NCI-H1092 treated with DMSO at 0.1 percent for 48 hours (cell line): ENCODE data around the gene SEC16A.

ENCODE experiments used
- DNase-seq: peaks from one replicate; lab custom pipeline; 2025; lab: John Stamatoyannopoulos, UW

SEC16A gene

DNA sequence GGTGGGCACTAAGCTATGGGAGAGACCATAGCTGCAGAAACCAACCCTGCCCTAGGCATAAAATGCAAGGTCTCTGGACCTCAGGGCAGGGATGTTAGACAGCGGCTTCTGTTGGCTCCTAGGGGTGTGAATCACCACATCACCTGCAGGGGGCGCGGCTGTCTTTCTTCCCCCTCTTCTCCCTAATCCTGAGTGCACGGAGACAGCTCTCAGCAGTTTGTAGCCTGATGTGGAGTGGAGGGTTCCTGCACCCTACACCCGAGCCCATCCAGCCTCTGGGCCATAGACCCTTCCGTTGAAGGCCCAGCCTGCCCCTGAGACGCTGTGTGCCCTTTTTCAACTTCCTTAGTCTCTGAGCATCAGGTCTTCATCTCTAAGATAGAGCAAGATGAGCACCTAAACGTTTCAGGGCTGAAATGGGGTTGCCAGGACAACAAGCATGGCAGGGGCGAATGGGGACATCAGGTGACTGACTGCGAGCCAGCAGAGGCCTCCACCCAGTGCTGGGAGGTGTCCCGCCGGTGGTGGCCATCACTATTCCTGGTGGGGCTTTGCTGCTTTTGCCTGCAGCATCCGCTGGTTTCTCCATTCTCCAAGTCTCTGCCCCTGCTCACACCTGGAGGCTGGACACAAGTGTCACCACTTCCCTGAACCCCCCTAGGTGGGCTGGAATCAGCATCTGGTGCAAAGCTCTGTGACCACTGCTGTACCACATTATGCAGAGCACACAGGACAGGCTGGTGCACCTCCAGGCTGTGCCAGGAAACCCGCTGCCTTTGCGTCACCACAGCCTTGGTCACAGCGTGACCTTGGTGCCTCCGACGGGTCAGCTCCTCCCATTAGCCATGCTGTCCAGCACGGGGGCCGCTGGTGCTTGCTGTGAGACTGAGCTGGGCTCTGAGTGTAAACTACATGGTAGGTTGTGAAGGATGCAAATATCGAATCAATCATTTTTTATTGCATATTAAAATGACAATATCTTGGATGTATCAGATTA, 2.5 kb upstream of the SEC16A start:
- DNase-seq: peak; percentile 46

DNA sequence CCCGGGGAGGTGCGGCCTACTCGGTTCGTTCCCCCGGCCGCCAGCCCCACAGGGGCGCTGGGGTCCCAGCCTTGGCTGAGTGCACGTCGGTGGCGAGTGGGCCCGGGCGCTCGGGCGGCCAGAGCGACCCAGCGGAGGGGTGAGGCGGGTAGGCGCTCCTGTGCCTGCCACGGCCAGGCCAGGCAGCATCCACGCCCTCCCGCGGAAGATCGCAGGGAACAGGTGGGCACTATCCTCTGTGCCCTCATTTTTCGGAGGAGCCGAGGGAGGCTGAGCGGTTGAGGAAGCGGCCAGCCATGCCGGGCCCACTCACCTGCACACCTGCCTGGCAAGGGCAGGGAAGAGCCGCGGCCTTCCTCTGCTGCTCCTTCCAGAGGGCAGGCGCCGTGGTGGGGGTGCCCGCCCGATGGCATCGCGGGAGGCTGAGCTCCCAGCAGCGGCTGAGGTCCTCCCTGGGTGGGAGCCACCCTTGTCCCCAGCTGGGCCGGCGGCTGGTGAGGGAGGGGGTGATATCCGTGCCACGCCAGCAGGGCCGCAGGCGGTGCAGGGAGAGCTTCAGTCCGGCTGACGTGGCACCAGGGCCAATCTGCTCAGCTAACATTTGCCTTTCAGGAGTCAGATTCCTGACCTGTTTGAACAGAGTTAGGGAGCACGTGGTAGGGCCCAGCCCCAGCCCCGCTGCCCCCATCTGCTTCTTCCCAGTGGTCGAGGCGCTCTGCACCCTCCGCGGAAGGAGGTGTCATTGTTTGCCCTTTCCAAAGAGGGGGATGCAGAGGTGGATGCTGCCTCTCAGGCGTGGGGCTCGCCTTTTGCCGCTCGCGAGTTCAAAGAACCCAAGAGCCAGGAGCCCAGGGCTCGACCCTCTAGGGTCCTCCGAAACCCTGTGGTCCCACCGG, 1.6 kb upstream of the SEC16A start:
- no peak for DNase-seq

DNA sequence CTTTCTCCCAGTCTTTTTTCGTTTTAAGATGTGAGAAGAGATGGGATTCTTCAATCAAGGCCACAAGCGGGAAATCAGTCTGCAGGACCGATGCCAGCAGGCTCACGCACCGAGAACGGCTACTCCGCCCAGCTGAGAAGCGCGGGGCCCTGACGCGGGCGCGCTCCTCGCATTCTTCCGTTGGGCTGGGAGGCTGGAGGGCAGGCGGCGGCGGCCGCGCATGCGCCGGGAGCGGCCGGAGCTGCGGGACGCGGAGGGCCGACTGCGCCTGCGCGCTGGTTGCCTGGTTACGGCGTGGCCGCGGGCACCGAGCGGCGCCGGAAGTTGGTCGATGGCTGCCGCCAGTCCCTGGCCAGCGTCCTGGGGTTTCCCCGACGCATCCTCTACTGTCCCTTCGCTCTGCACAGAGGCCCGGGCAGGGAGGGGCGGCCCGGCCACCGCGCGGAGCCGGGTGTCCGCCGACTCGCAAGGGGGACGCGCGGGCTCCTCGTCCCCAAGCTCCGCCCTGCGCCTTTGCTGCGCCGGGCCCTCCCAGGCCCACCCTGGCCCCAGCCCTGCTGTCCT, 831 bp upstream of the SEC16A start:
- peak; percentile 95 for DNase-seq

DNA sequence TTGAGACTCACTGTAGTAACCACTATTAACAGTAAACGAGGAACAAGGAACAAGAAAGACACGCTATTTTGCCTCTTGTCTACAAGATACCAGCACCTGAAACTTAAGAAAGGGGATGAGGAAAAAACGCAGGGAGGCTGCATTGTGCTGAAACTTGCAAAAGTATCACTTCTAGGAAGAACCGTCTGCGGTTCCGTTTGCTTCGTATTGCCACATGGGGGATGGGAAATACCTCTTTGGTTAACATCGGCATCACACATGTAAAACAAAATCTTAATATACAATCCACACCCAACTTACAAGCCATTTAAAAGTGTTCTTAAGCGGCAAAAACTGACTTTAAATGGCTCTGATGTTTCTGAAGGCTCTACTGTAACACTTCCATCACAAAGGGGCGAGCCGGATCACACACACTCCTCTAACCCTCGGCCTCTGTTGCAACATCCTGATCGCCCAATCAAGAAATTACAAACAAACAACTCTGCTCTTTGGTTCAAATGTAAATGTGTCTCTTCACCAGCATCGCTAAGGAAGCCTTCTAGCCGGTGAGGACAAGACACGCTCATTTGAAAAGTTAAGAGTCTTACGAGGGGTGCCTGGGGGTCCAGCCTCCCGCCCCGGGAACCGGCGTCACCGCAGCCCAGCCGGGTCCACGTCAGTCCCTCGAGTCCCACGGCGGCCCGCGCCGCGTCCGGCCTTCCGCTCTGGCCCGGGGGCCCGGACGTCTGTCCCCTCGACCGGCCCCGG, 621 bp downstream of the SEC16A start:
- no peak for DNase-seq

DNA sequence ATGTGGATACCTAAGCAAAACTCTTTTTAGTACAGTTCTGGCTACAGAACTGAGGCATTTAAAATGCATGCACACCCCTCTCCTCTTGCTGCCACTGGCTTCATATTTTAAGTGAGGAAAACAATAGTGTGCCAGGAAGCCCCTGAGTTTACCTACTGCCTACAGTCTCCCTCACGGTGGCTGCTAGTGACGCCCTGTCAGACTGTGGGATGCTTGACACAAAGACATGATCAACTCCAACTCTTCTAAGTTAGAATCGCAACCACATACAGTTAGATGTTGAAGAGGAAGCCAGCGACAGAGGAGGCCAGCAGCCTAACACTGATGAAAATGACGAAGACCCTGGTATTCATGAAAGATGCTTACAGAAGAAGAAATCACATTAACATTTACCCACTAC, 1.3 kb downstream of the SEC16A start:
- DNase-seq: no peak

DNA sequence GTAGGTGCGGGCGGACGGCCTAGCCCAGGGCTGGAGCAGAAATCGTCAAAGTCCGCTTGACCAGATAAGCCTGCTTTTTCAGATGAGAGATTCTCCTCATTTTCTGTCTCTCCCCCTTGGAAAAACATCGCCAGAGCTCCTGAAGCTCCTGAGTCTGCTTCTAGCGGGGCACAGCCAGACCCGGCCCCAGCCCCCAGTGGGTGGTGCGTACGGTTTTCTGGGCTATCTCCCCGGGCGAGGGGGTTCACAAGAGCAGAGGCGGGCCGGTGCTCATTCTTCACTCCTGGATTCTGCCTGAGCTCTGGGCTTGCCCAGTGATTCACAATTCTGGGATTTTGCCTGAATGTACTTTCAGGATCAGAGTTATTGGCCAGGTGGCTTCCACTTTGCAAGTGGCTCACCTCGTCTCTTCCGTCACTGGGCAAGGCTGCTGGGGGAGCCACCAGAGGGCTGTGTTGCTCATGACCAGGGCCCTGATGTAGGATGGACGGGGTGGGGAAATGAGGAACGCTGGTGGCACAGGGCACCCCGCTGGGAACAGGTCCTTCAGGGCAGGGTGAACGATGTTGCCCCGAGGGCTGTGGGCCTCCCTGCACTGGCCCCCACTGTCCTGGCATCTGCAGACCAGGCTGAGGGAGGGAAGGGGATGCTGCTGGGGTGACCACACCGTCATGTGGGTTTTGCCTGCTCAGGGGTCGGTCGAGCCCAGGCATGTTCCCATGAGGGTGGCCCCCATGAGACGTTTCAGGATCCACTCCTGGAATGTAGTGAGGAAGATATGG, 6.3 kb downstream of the SEC16A start:
- no peak for DNase-seq

DNA sequence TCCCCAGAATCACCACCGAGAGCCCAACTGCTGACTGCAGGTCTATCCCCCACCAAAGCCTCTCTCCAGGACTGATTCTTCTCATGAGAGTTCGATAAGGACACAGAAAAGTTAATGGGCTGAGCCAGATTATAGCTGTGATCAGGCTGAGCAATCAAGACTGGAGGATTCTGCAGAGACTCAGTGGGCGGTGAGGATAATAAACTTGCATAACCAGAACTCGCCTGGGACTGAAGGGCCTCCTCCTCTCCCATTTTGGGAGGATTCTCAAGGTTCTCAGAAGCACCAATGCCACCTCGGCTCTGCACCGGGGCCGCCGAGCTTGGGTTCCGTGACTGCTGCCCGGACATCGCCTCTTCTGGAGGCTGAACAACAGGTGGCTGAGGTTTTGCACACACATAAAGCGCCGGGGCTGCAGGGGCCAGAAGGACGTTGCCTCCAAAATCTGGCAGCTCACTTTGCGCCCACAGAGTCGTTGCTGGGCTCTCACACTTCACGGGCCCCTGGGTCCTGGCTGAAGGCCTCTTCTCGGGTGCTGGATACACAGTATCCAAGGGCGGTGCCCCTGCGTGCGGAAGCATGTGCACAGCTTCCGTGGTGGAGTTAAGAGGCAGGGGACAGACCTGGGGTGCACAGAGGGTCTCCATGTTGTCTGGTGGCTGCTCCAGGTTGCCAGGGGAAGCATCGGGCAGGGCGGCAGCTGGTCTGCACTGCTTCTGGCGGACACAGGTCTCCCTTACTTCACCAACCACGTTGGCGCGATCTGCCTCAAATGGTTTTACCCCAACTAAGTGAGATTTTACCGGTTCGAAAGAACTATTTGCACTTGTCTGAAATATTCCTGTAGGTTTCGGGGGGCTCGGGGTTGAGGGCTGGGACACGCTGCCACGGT, 7.6 kb downstream of the SEC16A start:
- DNase-seq: no peak

DNA sequence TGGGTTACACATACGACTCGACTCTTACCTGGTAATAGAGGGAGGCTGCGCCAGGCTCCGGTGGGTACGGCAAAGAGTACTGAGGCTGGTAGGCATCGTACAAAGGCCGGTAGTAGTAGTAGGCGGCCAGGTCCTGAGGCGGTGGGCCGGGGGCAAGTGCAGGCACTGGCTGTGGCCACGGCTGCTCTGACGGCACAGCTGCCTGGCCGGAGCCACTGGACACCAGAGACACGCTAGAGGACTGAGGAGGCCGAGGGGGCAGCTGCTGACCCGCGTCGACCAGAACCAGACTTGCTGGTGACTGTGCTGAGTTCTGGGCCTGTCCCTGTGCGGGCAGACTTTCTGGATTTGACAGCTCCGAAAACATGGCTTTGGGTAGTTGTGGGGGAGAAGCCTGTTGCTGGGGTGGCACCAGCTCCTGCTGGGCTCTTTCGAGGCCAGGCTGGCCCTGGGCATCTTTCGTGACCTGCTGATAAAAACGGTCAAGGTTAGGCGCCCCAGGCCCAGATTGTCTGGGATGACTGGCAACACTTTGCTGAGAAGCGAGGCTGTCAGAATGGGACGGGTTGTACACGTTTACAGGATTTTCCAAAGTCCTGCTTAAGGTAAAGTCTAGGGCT, 8.7 kb downstream of the SEC16A start:
- no peak for DNase-seq

DNA sequence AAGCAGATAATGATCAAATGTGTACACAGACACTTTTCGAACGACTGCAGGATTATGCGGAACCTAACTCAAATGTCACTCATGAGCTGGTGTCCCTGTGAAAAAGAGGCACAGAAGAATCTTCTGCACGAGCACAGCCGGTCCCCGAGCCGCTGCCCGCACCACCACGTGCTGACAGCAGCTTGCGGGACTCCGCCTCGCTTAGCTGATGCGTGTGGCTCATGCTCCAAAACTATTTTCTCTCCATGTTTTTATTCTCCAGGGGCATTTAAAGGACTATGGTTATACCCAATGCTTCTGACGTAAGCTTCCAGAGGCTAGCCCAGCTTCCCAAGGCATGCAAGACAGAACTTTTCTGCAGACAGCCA, 9.5 kb downstream of the SEC16A start:
- no peak for DNase-seq

DNA sequence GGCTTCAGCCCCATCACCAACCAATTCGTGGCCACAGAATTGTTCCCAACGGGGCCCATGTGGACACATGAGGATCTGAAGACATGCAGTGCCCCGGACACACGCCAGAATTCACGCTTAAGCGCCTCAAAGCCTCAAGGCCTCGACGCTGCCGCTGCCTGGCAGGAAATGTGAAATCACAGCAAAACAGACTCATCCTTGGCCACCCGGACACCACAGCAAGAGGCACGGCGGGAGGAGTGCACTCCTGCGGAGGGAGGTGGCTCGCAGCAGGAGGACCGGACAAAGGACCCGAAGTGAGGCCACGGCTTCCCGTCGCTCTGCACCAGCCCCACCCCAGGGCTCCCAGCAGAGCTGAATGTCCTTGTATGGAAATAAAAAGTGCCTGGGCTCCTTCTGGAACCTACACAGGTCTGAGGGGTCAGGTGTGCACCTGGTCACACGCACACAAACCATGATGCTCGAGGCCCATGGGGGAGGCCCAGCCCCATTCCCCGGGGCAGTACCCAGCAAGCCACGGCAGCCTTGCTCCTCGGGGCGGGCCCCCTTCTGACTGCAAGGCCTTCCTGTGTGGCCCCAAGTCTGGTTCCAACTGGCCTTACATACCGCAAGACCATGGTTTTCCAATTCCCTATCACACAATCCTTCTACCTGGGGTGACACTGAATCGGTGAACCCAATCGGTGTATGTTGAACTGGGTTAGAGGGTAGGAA, 10.0 kb downstream of the SEC16A start:
- DNase-seq: no peak

DNA sequence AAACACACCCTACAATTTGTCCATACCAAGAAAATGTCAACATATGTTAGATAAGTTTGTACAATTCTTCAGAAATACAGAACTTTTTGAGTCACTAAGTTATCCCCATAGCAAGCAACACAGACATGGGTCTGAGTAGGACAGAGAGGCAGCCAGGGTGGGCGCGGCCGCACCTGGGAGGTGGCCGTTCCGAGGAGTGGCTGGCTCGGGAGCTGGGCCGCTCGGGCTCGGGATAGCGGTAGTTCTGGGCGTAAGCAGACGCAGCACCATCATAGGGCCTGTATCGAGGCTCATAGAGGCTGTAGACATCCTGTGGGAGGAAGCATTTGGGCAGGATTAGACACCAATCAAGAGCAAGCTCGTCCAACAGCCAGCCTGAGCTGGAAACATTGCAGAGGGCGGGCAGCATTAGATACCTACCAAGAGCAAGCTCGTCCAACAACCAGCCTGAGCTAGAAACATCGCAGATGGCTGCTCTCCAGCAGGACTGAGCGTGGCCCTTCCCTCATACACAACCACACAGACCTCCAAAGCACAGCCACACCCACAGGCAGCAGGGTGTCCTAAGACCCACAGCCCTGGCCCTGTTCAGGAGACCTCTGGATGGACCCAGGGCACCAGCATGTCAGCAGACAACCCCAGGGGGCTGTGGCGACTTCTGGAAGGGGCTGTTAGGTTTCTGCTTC, 10.9 kb downstream of the SEC16A start:
- DNase-seq: no peak

DNA sequence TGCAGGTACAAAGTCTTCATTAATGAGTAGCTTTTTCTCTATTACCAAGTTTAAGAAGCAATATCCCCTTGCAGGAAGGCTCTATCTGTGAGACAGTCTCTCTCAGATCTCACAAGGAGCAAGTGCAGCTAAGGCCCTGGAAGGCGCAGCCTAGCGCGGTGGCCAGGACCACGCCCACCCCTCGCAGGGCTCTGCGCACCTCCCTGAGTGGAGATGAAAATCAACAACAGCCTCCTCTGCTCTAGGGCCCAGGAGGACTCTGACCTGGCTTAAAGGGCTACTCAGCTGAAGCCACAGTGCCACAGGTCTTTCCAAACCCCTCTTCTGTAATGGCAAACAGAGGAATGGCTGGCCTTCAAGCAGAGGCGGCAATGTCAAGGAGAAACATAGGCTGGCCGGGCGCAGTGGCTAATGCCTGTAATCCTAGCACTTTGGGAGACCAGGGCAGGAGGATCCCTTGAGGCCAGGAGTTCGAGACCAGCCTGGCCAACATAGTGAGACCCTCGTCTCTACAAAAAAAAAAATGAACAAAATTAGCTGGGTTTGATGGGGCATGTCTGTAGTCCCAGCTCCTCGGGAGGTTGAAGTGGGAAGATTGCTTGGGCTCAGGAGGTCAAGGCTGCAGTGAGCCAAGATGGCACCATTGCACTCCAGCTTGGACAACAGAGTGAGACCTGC, 11.9 kb downstream of the SEC16A start:
- DNase-seq: no peak

DNA sequence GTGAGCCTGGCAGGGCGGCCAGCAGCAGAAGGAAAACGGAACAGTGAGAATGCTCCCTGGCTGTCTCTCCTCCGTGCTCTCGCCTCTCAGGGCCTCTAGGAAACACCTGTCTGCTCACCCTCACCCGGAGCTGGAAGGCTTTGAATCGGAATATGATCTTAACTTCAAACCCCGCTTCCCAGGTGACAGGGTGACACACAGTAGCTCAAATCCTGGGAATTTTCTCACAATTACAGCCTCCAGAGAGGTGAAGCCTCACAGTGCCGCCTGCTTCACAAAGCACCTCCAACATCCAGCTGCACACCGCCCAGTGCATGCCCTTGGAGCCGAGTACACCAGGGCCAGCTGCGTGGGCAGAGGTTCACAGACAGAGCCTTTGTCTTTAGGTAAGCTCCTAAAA, 12.5 kb downstream of the SEC16A start:
- no peak for DNase-seq

DNA sequence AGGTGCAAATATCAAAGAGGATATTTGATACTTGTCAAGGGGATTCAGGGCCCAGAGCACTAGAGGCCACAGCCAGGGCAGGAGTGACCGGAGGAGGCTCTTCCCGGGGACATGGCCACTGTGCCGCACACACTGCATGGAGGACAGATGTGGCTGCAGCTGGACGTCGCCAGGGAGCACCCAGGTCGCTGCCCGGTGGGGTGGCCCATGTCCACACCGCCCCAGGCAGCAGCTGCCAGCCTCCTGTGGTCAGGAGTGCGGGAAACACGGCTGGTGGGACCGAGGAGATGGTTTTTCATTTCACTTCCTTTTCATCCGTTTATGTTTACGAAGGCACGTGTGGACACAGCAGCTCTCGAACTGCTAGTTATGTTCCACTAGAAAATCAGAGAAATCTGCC, 15.1 kb downstream of the SEC16A start:
- DNase-seq: no peak

DNA sequence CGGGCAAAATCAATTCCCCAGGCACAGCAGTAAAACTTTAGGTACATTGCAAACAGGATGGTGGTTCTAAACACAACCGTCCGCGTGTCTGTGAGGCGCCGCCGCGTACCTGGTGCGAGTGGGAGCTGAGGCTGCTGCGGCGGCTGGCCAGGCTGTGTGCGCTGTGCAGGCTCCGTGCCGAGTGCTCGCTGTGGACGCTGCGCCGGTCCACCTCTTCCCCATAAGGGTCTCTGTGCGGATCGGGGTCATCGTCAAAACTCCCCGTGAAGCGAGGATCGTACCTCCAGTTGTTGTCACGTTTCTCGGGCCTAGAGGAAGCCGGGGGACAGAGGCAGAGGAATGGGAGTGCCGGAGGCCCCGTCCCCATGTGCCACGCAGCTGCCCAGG, 16.7 kb downstream of the SEC16A start:
- DNase-seq: no peak

DNA sequence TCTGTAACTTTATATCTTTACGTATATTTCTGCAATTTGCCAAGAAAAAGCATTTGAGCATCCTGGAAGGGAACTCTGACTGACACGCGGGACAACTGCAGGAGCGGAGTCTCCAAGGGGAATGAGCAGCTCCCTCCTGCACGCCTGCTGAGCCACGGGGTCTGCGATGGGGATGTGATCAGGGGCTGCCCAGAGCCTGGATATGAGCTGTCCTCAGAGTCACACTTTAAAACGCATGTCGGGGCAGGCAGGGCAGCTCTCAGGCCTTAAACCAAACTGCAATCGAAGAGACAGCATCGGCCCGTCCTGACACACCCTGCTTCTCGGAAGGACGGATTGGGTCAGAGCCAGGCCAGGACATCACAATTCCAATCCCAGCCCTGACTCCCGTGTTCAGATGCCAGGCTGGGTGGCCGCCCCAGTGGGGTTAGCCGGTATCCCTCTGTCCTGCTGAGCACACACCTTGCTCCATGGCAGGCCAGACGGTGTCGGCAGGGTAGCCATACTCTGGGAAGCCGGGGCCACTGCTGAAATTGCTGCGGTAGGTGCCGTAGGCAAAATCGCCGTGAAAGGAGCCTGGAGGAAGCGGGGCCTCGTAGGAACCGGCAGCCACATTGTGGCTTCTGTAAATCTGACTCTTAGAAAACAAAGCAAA, 17.2 kb downstream of the SEC16A start:
- no peak for DNase-seq

DNA sequence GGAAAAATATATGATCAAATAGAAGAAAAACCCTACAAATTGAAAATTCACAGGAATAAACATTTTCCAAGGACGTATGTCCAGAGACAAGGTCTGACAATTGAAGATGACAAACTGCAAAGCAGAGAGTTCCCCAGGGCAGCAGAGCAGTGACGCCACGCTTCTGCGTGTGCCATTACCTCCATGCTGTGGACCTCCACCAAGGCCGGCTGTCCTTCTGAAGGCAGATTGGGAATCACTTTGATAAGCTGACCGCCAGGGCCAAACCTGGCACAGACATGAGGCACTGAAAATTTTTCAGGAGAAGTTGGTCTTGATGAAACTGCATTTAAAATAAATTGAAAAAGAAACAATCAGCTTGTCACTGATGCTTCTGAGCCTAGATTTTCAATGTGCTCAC, 18.6 kb downstream of the SEC16A start:
- no peak for DNase-seq
